Measurements from ENCODE around the gene PFDN4.

PFDN4 gene

GRCh38 chr20:54180931-54181330 lies 27.0 kb upstream of the PFDN4 start:
- DNase-seq (ENCODE audit: insufficient read length, low spot score), result no peak
- TF ChIP-seq POLR2A (IDR thresholded peaks at IDR 0.05; ENCODE audit: low read depth, low read length), result no peak
- no peak for FAIRE-seq

- TF ChIP-seq POLR2A (IDR thresholded peaks at IDR 0.05; ENCODE audit: low read depth, low read length), result no peak
- DNase-seq (ENCODE audit: insufficient read length, low spot score), result no peak
- FAIRE-seq, result no peak
These were observed 23.8 kb upstream of the PFDN4 start for GRCh38 chr20:54184071-54184470.

- FAIRE-seq (no peak), DNase-seq (ENCODE audit: insufficient read length, low spot score) (no peak)
- TF ChIP-seq POLR2A (IDR thresholded peaks at IDR 0.05; ENCODE audit: low read depth, low read length), result no peak
These were observed 22.8 kb upstream of the PFDN4 start for GRCh38 chr20:54184904-54185626.

- DNase-seq (ENCODE audit: insufficient read length, low spot score) (no peak), FAIRE-seq (no peak)
- no peak for TF ChIP-seq POLR2A (IDR thresholded peaks at IDR 0.05; ENCODE audit: low read depth, low read length)
These were observed 19.6 kb upstream of the PFDN4 start for GRCh38 chr20:54188132-54188849.

GRCh38 chr20:54189630-54190029 lies 18.3 kb upstream of the PFDN4 start:
- FAIRE-seq, result no peak
- TF ChIP-seq POLR2A (IDR thresholded peaks at IDR 0.05; ENCODE audit: low read depth, low read length), result no peak
- DNase-seq (ENCODE audit: insufficient read length, low spot score), result no peak

GRCh38 chr20:54190217-54190616 lies 17.7 kb upstream of the PFDN4 start:
- TF ChIP-seq POLR2A (IDR thresholded peaks at IDR 0.05; ENCODE audit: low read depth, low read length), result no peak
- no peak for DNase-seq (ENCODE audit: insufficient read length, low spot score)
- no peak for FAIRE-seq

- TF ChIP-seq POLR2A (IDR thresholded peaks at IDR 0.05; ENCODE audit: low read depth, low read length), result no peak
- FAIRE-seq (no peak), DNase-seq (ENCODE audit: insufficient read length, low spot score) (no peak)
These were observed 14.1 kb upstream of the PFDN4 start for GRCh38 chr20:54193817-54194216.

GRCh38 chr20:54194724-54195438 lies 13.0 kb upstream of the PFDN4 start:
- DNase-seq (ENCODE audit: insufficient read length, low spot score), result peak; percentile 15
- FAIRE-seq, result no peak
- no peak for TF ChIP-seq POLR2A (IDR thresholded peaks at IDR 0.05; ENCODE audit: low read depth, low read length)

- DNase-seq (ENCODE audit: insufficient read length, low spot score), result no peak
- no peak for FAIRE-seq
- no peak for TF ChIP-seq POLR2A (IDR thresholded peaks at IDR 0.05; ENCODE audit: low read depth, low read length)
These were observed 12.1 kb upstream of the PFDN4 start for GRCh38 chr20:54195483-54196472.

- no peak for FAIRE-seq
- no peak for DNase-seq (ENCODE audit: insufficient read length, low spot score)
- TF ChIP-seq POLR2A (IDR thresholded peaks at IDR 0.05; ENCODE audit: low read depth, low read length), result no peak
These were observed 10.0 kb upstream of the PFDN4 start for GRCh38 chr20:54197621-54198604.

GRCh38 chr20:54199283-54199682 lies 8.6 kb upstream of the PFDN4 start:
- FAIRE-seq (no peak), DNase-seq (ENCODE audit: insufficient read length, low spot score) (no peak)
- no peak for TF ChIP-seq POLR2A (IDR thresholded peaks at IDR 0.05; ENCODE audit: low read depth, low read length)

- no peak for TF ChIP-seq POLR2A (IDR thresholded peaks at IDR 0.05; ENCODE audit: low read depth, low read length)
- FAIRE-seq, result no peak
- peak; percentile 47 for DNase-seq (ENCODE audit: insufficient read length, low spot score)
These were observed 8.1 kb upstream of the PFDN4 start for GRCh38 chr20:54199721-54200176.
